Measurements from ENCODE around the gene EIF2S3B. TPM values are rescaled to one million over a fixed set of nuclear protein-coding genes. Genes with fewer than 3 reads are reported as not detected.

The EIF2S3B gene
- total RNA-seq, 1 donor from 2014 or later = 0.73 TPM

GRCh38 chr12:10491766-10492165, 13.9 kb upstream of the EIF2S3B start:
- H3K9me3 Mint-ChIP-seq (ENCODE audit: unreplicated experiment) = peaks cover 3% of the 10 kb centered on the region
- H3K27me3 Mint-ChIP-seq (ENCODE audit: unreplicated experiment) = peaks cover 47% of the 10 kb centered on the region
- no peak overlapping the region for H3K4me3 Mint-ChIP-seq (ENCODE audit: unreplicated experiment)
- no peak for TF ChIP-seq CTCF (IDR thresholded peaks at IDR 0.05)
- no peak overlapping the region for H3K27ac Mint-ChIP-seq (ENCODE audit: unreplicated experiment)
- H3K36me3 Mint-ChIP-seq (ENCODE audit: unreplicated experiment) = no peaks in the 10 kb centered on the region
- H3K4me1 Mint-ChIP-seq (ENCODE audit: unreplicated experiment) = no peaks in the 10 kb centered on the region
- DNase-seq (ENCODE audit: extremely low spot score, unreplicated experiment) = no peak

- TF ChIP-seq CTCF (IDR thresholded peaks at IDR 0.05) = no peak
- H3K4me3 Mint-ChIP-seq (ENCODE audit: unreplicated experiment) = no peak overlapping the region
- no peaks in the 10 kb centered on the region for H3K9me3 Mint-ChIP-seq (ENCODE audit: unreplicated experiment)
- H3K27me3 Mint-ChIP-seq (ENCODE audit: unreplicated experiment) = peaks cover 61% of the 10 kb centered on the region
- DNase-seq (ENCODE audit: extremely low spot score, unreplicated experiment) = no peak
- no peak overlapping the region for H3K27ac Mint-ChIP-seq (ENCODE audit: unreplicated experiment)
- no peaks in the 10 kb centered on the region for H3K36me3 Mint-ChIP-seq (ENCODE audit: unreplicated experiment)
- peaks cover 3% of the 10 kb centered on the region for H3K4me1 Mint-ChIP-seq (ENCODE audit: unreplicated experiment)
Observed at GRCh38 chr12:10497602-10498001, 8.1 kb upstream of the EIF2S3B start.

DNA sequence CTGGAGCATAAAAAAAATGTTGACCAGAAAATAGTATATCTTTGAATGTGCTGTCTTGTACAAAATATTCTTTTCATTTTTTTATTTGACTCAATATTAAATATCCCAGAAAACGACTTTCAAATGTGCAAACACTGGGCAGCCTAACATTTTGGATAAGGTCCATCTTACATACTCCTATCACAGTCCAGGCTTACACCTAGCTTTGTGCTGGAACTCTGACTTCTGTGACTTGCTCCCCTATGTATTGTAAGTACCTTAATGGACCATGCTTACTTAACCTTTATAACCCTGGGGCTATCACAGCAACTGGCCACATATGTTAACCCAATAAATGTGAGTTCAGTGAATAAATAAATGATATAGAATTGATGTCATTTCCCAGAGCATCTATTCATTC, 7.6 kb upstream of the EIF2S3B start:
- Mint-ChIP-seq H3K36me3 (ENCODE audit: unreplicated experiment) (no peaks in the 10 kb centered on the region), H3K9me3 (ENCODE audit: unreplicated experiment) (no peaks in the 10 kb centered on the region), H3K4me1 (ENCODE audit: unreplicated experiment) (peaks cover 3% of the 10 kb centered on the region), H3K27me3 (ENCODE audit: unreplicated experiment) (peaks cover 62% of the 10 kb centered on the region), H3K27ac (ENCODE audit: unreplicated experiment) (no peak overlapping the region), H3K4me3 (ENCODE audit: unreplicated experiment) (no peak overlapping the region)
- no peak for TF ChIP-seq CTCF (IDR thresholded peaks at IDR 0.05)
- DNase-seq (ENCODE audit: extremely low spot score, unreplicated experiment) = no peak

DNA sequence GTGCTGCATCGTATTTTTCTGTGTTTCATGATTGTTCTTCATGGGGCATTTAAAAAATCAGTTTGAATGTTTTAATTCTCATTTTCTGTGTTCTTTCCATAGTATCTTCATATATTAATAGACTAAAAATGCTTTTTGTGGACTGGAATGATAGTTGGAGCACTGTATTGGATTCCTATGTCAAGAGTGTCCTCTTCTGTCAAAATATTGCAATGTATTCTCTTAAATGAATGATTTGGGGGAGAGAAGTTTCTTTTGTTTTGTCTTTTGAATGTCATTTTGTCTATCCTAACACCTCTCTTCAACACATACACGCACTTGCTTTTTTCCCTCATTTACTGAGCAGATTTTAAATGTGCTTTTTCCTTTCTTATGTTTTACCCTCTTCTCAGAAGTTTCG, 4.7 kb upstream of the EIF2S3B start:
- Mint-ChIP-seq H3K27me3 (ENCODE audit: unreplicated experiment) (peaks cover 54% of the 10 kb centered on the region), H3K9me3 (ENCODE audit: unreplicated experiment) (no peaks in the 10 kb centered on the region), H3K4me1 (ENCODE audit: unreplicated experiment) (peaks cover 3% of the 10 kb centered on the region), H3K4me3 (ENCODE audit: unreplicated experiment) (no peak overlapping the region), H3K36me3 (ENCODE audit: unreplicated experiment) (no peaks in the 10 kb centered on the region), H3K27ac (ENCODE audit: unreplicated experiment) (no peak overlapping the region)
- DNase-seq (ENCODE audit: extremely low spot score, unreplicated experiment) = no peak
- peak; percentile 73 for TF ChIP-seq CTCF (IDR thresholded peaks at IDR 0.05)

DNA sequence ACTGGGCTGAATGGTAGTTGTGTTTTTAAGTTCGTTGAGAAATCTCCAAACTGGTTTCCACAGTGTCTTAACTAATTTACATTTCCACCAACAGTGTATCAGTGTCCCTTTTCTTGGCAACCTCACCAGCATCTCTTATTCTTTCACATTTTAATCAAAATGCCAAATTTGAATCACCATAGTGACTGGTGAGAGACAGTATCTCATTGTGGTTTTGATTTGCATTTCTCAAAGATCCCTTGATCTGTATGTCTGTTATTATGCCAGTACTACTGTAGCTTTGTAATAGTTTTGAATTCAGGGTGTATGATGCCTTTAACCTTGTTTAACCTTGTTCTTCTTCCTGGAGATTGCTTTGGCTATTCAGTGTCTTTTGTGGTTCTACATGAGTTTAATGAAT, 2.2 kb upstream of the EIF2S3B start:
- Mint-ChIP-seq H3K36me3 (ENCODE audit: unreplicated experiment) (no peaks in the 10 kb centered on the region), H3K4me1 (ENCODE audit: unreplicated experiment) (peaks cover 3% of the 10 kb centered on the region), H3K4me3 (ENCODE audit: unreplicated experiment) (no peak overlapping the region), H3K27ac (ENCODE audit: unreplicated experiment) (no peak overlapping the region), H3K9me3 (ENCODE audit: unreplicated experiment) (no peaks in the 10 kb centered on the region), H3K27me3 (ENCODE audit: unreplicated experiment) (peaks cover 53% of the 10 kb centered on the region)
- no peak for DNase-seq (ENCODE audit: extremely low spot score, unreplicated experiment)
- no peak for TF ChIP-seq CTCF (IDR thresholded peaks at IDR 0.05)
